Smooth muscle cell of the umbilical artery (primary cell): ENCODE measurements around the gene ADAMTS4. TPM values are rescaled to one million over a fixed set of nuclear protein-coding genes. Genes with fewer than 3 reads are reported as not detected.

Source experiments
- total RNA-seq: library from RNA; depleted of rRNA; stranded (reverse); fragments of >200 nt; gene quantifications from 2 replicates; pipeline ENCODE4 v1.2.3, GENCODE V29; 2014

The ADAMTS4 gene, protein sequence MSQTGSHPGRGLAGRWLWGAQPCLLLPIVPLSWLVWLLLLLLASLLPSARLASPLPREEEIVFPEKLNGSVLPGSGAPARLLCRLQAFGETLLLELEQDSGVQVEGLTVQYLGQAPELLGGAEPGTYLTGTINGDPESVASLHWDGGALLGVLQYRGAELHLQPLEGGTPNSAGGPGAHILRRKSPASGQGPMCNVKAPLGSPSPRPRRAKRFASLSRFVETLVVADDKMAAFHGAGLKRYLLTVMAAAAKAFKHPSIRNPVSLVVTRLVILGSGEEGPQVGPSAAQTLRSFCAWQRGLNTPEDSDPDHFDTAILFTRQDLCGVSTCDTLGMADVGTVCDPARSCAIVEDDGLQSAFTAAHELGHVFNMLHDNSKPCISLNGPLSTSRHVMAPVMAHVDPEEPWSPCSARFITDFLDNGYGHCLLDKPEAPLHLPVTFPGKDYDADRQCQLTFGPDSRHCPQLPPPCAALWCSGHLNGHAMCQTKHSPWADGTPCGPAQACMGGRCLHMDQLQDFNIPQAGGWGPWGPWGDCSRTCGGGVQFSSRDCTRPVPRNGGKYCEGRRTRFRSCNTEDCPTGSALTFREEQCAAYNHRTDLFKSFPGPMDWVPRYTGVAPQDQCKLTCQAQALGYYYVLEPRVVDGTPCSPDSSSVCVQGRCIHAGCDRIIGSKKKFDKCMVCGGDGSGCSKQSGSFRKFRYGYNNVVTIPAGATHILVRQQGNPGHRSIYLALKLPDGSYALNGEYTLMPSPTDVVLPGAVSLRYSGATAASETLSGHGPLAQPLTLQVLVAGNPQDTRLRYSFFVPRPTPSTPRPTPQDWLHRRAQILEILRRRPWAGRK
- 14.3 and 20.3 TPM in 2 replicates for total RNA-seq

DNA sequence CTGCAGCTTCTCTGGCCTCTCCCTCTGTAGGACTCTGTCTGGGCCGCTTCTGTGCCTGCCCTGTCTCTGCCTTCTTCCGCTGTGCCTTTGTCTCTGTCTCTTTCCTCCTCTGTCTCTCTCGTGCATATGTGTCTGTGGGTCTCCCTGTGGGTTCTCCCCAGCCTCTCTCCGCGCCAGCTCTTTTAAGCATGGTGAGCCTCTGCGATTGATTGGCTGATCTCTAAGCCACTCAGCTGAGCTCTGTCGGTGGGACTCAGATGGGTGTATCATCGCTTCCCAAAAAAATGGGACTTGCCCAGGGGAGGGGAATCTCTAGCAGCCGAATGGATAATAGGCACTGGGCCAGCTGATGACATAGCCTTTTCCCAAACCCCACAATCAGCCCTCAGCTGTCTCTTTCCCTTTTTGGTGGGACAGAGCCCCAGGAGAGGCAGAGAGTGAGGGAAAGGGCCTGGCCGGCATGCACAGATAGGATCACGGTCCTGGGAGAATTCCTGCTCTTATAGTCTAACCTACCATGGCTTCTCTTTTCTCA lies at the start of gene ADAMTS4:
TSS of gene ADAMTS4 (minus strand) at position 158 of the 535 bp plus-strand sequence. CDS start 427 bp downstream, outside the sequence.

DNA sequence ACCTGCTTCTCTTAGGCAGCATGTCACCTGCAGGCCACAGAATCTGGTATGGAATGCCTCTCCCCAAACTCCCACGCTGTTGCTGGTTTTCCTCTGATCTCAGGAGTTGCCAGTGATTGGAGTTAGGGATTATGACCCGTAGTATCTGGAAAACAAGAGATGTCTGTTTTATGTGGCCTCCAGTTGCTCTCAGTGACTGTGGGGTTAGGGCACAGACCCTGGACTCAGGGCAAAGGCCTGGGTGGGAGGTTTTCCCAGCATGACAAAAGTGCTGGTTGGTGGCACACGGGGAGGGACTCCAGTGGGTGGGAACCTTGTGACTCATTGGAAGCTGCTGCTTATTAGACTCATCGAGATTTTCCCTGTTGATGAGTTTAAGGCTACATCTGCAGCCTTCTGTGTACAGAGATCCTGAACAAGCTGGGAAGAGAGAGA lies 39.2 kb upstream of the ADAMTS4 start, which contains the start of gene NR1I3:
TSS of gene NR1I3 (minus strand) at position 165 of the 435 bp plus-strand sequence. CDS start 1,638 bp downstream, outside the sequence.

GRCh38 chr1:161225534-161226319 lies 26.9 kb upstream of the ADAMTS4 start, which contains the start of gene TOMM40L:
TOMM40L (plus strand) TSS chr1:161226060; CDS start chr1:161226490, 430 bp downstream.

GRCh38 chr1:161215076-161215475 lies 16.2 kb upstream of the ADAMTS4 start, which contains the start of gene FCER1G:
FCER1G (plus strand) TSS chr1:161215295; CDS start chr1:161215322, 27 bp downstream.

DNA sequence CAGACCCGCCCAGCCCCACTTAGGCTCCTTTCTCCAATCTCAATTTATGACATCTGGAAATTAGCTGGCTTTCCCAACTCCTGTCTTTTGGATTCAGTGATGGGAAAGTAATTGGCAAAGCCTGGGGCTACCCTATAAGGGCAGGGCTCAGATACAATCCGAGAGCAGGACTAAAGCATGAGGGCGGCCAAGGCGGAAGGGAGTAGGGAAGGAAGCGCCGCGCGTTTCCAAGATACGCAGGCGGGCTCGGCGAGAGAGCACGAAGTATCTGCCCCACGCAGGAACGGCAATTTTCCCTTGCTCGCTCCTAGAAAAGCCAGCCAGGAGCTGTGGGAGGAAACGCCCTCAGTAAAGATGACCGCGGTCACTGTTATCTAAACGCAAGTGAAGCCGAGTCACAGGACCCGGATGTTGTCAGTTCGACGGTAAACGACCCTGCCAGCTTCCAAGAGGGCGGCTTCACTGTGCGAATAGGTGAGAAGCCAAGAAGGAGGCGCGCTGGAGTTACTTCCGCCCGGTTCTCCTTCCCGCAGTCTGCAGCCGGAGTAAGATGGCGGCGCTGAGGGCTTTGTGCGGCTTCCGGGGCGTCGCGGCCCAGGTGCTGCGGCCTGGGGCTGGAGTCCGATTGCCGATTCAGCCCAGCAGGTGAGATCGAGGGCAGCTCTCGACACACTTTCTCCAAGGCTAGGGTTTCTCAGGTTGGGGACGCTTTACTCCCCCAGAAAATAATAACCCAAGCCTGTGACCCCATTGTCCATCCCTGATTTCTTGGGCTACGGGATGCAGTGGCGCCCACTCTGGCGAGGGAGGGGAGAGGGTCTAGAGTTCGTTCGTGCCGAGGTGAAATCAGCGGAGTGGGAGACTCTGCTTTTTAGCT lies 3.2 kb upstream of the ADAMTS4 start, which contains the start of gene NDUFS2:
TSS of gene NDUFS2 (plus strand) at position 532 of the 877 bp plus-strand sequence. CDS start at position 551, 19 bp downstream.

DNA sequence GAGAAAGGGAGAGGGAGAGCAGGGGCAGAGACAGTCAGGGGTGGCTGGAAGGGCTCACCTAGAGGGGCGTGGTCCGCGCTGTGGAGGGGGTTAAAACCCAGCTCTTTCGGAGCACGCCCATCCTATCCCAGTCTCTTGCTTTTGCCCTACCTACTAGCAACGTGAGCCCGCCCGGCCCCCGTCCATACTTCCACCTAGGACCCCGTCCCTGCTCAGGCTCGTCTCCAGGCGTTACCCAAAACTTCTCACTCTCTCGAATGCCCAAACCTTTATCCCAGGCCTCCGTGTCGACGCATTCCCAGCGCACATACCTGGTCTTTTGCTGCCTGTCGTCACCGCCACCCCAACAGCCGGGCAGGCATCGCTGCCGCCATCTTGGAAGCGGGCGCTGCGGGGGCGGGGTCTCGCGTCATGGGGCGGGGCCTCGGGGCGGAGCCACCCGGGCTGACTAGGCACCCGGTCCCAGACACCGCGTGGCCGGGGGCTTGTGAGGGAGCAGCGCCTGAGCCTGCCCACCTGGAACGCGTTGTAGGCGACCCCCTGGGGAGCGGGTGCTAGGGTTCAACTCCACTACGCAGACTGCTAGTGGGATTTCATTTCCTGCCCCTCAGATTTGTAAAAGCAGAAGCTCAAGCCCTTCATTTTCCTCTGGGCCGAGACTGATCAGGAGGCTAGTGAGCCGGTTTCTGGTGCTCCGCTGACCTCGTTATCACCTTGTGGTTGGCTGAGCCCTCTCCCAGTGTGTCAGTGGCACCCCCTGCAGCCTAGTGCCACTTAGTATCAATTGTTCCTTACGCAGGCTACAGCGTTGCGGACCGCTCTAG lies 21.5 kb downstream of the ADAMTS4 start, which contains the start of gene B4GALT3:
TSS of gene B4GALT3 (minus strand) at position 396 of the 824 bp plus-strand sequence. CDS start 1,447 bp downstream, outside the sequence.

GRCh38 chr1:161165742-161166668 lies 32.8 kb downstream of the ADAMTS4 start, which contains the start of gene PPOX:
PPOX (plus strand) TSS chr1:161166426; CDS start chr1:161166848, 422 bp downstream.

DNA sequence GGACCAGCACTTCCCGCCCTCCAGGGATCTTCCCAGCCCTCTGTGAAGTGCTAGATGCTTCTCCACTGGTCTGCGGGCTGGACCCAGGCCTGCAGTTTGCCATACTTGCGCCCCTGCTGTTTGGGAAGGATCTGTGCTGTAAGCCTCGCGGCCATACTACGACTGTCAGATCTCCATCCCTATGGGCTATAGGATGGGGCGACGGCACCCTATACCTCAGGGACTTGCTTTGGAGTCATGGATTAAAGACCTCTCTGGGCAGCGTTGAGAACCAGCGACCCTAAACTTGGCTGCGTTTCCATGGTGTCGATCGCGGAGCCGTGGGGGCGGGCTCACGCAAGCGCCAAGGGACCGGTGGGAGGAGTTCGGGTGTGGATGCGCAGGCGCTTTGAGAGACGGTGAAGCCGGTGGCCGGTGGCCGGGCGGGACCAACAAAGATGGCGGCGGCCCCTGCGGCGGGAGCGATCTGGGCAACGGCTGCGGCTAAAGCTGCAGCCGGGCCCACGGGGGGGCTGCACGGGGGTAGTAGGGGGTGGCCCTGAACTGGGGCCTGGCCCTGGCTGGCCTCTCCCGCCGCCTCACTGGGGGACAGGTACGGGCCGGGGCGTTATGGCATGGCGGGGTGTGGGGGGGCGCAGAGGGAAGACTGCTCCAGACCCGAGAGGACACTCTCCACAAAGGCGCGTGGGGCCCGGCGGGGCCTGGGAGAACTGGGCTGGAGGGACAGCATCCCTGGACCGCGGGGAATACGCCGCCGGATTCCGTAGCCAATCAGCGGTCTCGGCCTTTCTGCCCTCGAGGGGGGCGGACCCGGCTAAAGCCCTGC lies 39.6 kb downstream of the ADAMTS4 start, which contains the start of gene USP21:
TSS of gene USP21 (plus strand) at position 414 of the 826 bp plus-strand sequence. CDS start 1,141 bp downstream, outside the sequence.

GRCh38 chr1:161153682-161154337 lies 45.0 kb downstream of the ADAMTS4 start, which contains the start of gene UFC1:
UFC1 (plus strand) TSS chr1:161153978; CDS start chr1:161153998, 20 bp downstream.

Other genes starting within 250 kb of the ADAMTS4 start
- not detected in 2 replicates for gene ITLN2, start 244.2 kb downstream of the ADAMTS4 start, total RNA-seq
- gene F11R, start 177.9 kb downstream of the ADAMTS4 start, total RNA-seq = 21.2 and 23.2 TPM in 2 replicates
- gene TSTD1, start 160.1 kb downstream of the ADAMTS4 start, total RNA-seq = 10.7 and 17.8 TPM in 2 replicates
- gene USF1, start 153.1 kb downstream of the ADAMTS4 start, total RNA-seq = 49.4 and 76.0 TPM in 2 replicates
- gene ARHGAP30, start 129.2 kb downstream of the ADAMTS4 start, total RNA-seq = 0.05 TPM in 1 of 2 replicates, not detected in the other
- 0.30 and 1.8 TPM in 2 replicates for gene NECTIN4, start 109.5 kb downstream of the ADAMTS4 start, total RNA-seq
- gene KLHDC9, start 100.7 kb downstream of the ADAMTS4 start, total RNA-seq = 1.2 and 1.5 TPM in 2 replicates
- 45.1 and 49.0 TPM in 2 replicates for gene PFDN2, start 81.0 kb downstream of the ADAMTS4 start, total RNA-seq
- 19.1 and 21.1 TPM in 2 replicates for gene NIT1, start 80.9 kb downstream of the ADAMTS4 start, total RNA-seq
- gene DEDD, start 66.4 kb downstream of the ADAMTS4 start, total RNA-seq = 18.1 and 29.1 TPM in 2 replicates
- gene UFC1, start 45.1 kb downstream of the ADAMTS4 start, total RNA-seq = 81.8 and 134 TPM in 2 replicates
- gene USP21, start 39.6 kb downstream of the ADAMTS4 start, total RNA-seq = 7.7 and 11.0 TPM in 2 replicates
- 9.2 and 9.7 TPM in 2 replicates for gene PPOX, start 32.6 kb downstream of the ADAMTS4 start, total RNA-seq
- gene B4GALT3, start 21.5 kb downstream of the ADAMTS4 start, total RNA-seq = 36.8 and 40.1 TPM in 2 replicates
- 145 and 146 TPM in 2 replicates for gene NDUFS2, start 3.3 kb upstream of the ADAMTS4 start, total RNA-seq
- 0.59 TPM in 1 of 2 replicates, not detected in the other for gene FCER1G, start 16.2 kb upstream of the ADAMTS4 start, total RNA-seq
- not detected in 2 replicates for gene APOA2, start 24.6 kb upstream of the ADAMTS4 start, total RNA-seq
- 8.0 and 9.0 TPM in 2 replicates for gene TOMM40L, start 27.0 kb upstream of the ADAMTS4 start, total RNA-seq
- gene NR1I3, start 39.1 kb upstream of the ADAMTS4 start, total RNA-seq = not detected in 2 replicates
- gene PCP4L1, start 59.7 kb upstream of the ADAMTS4 start, total RNA-seq = not detected in 2 replicates
- 0.88 and 0.89 TPM in 2 replicates for gene MPZ, start 110.9 kb upstream of the ADAMTS4 start, total RNA-seq
- 32.7 and 38.2 TPM in 2 replicates for gene SDHC, start 115.3 kb upstream of the ADAMTS4 start, total RNA-seq
- not detected in 2 replicates for gene CFAP126, start 168.8 kb upstream of the ADAMTS4 start, total RNA-seq